Measurements from ENCODE around the gene RERE.

Gene RERE

DNA sequence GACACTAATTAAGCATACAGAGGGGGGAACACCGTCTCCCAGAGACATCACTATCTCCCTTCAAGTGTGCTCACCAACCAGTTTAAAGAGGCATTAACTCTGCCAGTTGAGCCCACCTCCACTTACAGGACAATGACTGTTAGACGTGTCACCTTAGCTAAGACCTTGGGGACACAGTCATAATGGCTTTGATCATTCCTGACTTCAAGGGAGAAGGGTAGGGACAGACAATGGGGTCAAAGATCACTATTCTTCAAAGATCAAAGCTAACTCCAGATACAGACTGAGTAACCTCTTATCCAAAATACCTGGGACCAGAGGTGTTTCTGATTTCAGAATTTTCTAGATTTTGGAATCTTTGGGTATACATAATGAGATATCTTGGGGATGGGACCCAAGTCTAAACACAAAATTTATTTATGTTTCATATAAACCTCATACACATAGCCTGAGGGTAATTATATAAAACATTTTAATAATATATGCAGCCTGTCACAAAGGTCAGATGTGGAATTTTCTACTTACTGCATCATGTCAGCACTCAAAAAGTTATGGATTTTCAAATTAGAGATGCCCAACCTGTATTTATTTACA, 253.4 kb downstream of the RERE start:
- DNase-seq = no peak

DNA sequence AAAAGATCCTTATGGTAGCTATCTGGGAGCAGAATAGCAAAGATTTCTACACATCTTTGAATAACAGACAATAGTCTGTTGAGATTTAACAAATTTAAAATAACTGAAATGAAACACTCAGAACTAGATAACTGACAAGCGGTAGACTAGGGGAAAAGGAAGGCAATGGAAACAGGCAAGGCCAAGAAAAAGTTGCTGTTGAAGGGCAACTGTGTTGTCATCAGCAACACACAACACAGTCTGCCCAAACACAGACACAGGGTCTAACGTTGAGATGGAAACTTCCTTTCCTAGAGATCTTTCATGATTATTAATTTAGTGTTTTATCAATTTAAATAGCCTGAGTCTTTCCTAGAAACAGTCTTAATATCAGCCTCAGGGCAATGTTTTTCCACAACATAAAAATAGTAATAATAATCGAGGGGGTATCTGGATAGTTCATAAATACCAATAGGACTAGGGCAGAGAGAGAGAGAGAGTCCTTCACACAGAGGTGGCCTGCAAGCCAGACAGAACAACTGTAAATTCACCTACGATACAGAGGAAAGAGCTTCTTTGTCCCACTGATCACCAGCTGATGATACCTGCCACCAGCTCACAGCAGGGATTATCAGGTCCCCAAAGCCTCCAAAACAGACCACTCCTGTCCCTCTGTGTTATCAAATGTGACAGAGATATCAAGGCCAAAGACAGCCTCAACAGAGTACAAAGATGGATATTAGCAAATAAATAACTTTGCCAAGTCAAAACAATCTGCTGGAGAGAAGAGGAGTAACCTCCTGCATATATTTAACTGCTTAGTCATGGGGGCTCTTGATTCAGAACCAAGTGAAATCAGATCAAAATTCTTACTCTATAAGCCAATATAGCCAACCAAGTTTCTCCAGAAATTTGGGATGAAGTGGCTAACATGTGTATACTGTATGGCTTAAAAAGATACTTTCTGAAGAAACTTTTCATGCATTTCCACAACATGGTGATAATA, 254.3 kb downstream of the RERE start:
- no peak for DNase-seq

DNA sequence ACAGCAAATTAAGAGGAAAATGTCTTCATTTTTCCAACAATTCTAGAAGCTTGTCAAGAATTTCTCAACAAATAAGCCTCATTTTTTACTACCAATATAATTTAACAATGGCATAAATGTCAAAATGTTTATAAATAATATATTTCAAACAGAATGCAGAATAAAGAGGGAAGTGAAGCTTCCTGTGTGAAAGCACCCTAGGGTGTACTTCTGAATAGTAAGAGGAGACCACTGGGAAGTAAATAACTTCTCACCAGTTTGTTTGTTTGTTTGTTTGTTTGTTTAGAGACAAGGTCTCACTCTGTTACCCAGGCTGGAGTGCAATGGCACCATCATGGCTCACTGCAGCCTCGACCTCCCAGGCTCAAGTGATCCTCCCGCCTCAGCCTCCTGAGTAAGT, 255.2 kb downstream of the RERE start:
- DNase-seq = no peak

DNA sequence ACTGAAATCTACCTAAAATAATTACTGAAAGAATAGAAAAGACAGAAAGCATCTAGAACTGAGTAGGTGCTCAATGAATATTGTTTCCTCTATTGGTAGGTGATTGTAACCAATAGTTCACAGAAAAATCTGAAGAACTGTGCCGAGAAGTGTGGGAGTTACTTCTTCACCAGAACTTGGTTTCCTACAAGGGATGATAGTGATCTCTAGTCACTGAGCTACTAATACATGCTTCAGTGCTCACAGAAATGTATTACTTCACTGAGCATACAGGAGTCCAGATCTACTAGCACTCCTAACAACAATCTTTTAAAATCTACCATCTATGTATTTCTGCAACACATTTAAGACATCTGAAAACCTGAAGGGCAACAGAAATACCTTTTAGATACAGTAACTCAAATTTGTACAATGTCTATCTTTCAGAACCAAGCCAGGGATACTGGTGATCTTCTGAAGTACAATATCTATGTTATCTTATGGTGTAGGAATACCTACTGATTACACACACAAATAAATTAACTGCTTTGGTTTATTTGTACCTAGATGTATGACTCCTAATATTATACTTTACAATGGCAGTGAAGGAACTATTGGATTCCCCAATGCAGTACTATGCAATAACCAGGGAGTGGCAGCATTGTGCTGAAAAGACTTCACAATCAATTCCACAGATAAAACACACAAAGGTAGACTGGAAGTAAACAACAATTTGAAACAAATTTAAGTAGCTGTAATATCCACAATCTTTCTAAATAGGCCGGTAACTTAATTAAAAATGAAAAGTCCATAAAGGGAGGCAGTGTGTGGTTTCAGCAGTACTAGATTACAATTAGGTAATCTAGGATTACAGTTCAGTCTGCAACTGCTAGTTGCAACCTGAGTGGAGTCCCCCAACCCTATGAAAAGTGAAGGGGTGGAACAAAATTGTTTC, 256.6 kb downstream of the RERE start:
- DNase-seq = no peak

DNA sequence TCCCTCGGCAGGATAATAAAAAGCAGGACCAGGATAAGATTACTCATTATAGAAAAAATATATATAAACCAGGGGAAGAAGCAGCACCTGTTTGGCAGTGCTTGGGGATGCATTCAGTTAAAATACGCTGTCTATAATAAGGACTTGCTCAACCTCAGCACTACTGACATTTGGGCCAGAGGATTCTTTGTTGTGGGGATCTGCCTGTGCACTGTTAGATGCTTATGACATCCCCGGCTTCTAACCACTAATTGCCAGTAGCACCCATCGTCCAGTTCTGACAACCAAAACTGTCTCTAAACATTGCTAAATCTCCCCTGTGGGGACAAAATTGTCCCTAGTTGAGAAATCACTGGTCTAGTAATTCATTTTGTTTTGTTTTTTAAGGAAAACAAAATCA, 257.4 kb downstream of the RERE start:
- DNase-seq = no peak

DNA sequence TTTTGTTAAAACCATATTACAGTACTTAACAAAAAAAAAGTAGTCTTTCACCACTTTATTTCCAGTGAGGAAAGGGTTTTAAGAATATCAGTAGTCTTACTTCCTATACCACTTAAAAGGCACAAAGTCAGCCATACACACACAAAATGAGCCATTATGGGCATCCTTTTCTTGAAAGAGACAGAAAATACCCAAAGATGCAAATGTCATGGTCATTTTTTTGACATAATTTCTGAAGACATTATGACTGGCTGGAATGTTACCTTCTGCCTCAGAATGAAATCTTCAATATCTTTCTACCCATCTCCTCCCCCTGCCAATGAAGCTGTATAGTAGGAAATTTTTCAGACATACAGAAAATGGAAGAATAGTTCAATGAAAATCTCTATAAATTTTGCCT, 261.9 kb downstream of the RERE start:
- no peak for DNase-seq

DNA sequence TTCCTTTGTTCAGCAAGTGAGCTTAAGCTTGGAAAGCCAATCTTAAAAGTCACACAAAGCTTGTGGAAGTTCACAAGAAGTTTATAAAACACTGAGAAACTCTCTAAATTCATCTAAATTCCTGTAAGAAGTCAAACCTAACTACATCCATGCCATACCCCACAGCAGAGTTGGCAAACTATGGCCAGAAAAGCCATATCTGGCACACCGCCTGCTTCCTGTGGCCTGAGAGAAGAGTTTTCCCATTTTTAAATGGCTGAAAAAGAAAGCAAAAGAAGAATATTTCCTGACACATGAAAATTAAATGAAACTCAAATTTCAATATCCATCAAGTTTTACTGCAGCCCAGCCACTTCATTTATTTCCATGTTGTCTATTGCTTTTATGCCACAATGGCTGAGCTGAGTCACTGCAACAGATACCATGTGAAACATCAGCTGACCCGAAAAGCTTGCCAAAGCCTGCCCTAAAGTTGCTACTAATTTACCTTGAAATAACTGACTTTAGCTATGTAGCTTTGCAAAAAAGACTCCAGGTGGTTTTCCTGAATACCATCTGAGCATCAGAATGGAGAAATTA, 262.4 kb downstream of the RERE start:
- DNase-seq = no peak

DNA sequence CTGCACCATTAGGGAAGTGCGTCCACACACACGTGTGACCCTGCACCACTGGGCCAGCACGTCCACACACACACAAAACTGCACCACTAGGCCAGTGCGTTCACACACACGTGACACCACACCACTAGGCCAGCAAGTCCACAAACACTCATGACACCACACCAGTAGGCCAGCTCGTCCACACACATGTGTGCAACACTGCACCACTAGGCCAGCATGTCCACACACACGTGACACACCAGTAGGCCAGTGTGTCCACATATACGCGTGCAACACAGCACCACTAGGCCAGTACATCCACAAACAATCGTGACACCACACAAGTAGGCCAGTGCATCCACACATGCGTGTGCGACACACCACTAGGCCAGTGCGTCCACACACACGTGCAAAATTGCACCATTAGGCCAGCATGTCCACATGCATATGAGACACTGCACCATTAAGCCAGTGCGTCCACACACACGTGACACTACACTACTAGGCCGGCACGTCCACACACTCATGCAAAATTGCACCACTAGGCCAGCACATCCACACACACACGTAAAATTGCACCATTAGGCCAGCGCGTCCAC, 264.5 kb downstream of the RERE start:
- no peak for DNase-seq

DNA sequence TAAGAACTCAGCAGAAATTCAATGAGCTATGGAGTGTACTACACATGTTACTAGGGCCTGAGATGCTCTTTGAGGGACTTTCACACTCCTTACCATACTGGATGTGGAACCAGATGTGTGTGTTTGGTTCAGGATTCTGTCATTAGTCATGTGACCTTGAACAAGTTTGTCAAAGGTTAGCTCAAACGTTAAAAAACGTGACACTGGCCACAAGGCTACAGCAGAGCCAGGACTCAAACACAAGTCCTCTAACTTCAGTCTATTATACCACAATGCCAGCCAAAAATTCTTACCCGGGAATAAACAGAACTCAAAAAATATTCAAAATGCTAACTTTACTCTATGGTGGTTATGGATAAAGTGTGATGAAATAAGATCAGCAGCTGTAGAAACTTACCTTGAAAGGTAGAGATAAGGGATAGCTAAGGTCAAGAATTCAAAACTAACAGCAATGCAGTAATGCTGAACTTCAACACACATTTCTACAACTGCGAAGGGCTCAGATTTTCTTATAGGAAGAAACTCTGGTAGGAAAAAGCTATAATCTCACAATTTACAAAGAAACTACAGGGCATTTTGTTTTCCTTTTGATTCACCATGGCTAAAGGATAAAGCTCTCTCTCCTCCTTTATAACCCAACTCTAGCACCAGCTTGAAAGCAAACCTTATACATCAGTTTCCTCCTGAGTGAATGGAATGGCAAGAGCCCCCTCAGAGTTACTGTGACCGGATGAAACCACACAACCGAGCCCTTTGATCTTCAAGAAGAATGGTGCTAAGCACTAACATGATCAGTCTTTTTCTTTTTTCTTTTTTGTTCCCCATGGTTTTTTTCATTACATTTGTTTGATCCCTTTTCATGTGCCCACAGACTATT, 265.6 kb downstream of the RERE start:
- DNase-seq = no peak

DNA sequence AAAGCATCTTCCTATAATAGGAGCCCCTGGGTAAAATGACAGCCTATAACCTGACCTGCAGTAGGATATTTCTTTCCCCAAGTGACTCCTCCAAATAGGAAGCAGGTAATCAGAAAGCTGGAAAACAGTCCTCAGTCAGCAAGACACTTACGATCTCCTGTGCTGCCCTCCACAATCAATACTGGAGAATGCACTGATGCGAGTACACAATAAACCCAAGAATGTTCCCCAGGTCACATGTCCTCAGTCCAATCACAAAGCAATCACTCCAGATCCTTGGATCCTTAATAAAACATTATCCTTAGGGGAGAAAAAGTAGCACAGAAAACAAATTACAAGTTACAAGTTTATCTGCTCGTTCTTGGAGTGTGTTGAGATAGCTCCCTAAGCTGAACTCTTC, 266.4 kb downstream of the RERE start:
- no peak for DNase-seq

DNA sequence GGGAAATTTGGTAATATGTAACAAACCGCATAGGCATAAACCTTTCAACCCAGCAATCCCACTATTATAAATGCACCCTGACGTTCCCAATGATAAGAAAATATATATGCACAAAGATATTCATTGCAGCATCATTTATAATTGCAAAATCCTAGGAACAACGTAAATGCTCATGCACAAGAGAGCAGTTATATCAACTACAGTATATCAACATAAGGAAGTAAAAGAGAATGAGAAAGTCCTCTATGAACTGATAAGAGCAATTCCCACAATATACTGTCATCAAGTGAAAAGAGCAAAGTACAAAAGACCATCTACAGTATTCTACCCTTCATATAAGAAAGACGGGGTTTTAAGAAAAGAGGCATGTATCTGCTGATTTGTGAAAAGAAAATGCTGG, 269.6 kb downstream of the RERE start:
- no peak for DNase-seq

DNA sequence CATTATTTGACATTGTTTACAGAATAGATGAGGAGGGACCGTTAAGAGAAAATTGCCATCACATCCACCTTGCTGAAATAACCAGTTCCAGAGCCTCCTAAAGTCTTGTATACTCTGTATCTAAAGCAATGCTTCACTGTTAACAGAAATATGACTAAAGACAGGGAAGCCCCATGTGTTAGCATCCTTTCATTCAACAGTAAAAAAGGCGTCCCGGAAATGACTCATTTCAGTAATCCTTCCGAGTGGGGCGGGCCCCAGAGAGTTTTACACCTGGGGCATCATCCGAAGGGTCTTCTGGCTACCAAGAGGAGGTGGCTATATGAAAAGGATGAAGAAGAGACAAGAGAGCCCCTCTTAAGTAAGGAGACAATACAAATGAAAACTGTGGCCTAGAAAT, 272.4 kb downstream of the RERE start:
- DNase-seq = no peak

DNA sequence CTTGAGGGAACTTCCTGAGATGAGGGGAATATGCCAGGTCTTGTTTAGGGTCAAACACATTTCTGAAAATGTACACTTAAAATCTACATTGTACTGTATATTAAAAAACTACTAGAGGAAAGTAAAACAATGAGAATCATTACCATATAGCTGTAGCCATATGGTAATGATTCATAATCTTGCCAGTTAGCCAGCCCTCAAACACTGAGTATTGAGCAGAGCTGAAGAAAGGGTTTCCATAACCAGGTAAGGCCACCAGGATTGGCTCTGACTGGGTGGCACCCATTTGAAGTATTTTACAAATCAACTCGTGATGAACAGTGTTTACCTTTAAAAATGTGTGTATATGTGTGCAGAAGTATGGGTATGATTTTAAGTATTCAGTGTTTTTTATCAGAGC, 272.8 kb downstream of the RERE start:
- no peak for DNase-seq

DNA sequence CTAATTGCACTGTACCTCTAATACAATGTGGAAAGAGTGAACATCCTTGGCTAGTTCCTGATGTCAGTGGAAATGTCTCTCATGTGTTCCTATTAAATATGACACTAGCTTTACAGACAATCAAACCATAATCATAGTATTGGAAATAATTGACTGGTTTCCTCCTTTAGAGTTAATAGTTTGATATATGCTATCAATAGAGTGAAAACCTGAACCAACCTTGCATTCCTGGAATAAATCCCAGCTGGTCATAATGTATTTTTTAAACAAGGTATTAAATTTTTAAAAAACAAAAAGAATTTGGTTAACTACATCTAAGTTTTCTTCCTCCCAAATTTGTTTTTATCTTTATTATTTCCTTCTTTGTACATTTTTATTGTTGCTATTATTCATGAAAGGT, 273.5 kb downstream of the RERE start:
- no peak for DNase-seq

DNA sequence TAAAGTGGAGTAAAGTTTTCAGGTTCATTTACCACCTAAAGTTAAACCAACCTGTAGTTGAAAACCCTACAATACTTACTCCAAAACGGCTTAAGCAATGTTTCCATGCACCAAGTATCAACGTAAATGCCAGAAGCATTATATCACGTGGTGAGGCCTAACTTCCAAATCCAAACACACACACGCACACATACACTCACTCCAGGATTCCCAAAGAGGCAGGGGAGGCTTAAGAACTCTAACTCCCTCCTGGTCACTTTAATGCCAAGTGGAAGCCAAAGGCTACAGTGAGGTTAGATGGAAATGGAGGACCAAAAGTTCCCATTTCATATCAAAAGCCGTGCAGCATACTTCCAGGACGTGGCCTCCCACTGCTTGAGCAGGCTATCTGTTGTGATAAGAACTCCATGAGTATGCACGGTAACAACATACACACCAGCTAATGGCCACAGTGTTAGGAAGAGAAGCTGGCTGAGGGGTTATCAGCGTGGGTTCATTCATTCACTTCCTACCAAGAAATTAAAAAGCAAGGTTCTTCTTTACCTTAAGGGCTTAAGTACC, 275.4 kb downstream of the RERE start:
- DNase-seq = no peak

DNA sequence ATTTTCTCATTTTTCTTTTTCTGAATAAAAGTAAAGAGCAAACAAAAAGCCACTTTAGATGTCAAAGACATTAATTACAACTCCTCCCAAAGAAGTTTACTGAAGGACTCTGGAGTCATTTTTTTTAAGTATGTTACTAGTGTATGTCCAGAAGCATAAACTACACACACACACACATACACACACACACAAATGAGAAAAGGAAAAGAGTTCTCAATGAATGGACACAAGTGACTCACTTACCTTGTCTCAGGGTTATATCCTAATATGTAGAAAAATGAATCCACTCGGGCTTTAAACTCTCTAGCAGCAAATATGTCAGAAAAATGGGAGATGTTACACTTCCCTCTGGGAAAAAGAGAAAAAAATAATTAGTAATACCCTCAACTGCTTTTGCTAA, 276.5 kb downstream of the RERE start:
- DNase-seq = no peak

DNA sequence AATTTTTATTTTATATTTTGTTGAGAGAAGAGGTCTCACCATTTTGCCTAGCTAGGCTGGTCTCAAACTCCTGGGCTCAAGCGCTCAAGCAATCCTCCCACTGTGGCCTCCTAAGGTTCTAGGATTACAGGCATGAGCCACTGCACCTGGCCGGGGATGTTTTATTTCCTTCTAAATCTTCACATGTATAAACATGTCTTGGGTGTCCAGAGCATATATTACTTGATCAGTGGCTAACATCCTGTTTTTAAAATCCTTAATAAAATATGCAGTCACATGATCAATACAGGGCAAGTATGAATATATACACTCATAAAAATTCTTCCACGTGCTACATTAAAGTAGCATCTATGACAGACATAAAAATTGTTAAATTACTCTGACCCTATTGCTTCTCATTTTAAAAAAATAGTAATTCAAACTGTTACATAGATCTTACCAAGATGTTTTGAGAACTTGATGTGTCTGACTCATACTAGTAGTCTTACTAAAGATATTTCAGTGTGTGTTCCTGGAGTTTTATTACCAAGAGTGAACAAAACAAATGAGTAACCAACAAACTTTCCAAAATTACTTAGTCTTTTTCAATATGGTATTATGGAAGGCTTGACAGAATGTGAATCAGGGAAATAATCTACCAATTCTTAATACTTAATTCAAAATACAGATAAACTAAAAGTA, 277.0 kb downstream of the RERE start:
- no peak for DNase-seq

DNA sequence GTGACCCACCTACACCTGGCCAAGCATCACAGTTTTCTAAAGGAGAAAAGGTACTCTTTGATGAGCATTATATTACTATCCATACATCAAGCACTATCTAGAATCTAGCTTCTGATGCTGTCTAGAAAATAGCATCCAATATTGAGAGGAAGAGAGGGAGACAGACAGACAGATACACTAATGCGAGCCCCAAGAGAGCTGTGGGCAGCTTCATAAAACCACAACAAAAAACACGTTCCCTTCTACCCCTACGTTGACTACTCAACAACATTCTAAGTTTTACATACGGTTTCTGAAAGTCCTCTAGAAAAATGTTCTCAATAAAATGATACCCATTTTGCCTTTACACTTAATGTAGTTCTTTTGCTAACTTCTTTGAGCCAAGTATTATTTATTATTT, 277.8 kb downstream of the RERE start:
- DNase-seq = no peak

DNA sequence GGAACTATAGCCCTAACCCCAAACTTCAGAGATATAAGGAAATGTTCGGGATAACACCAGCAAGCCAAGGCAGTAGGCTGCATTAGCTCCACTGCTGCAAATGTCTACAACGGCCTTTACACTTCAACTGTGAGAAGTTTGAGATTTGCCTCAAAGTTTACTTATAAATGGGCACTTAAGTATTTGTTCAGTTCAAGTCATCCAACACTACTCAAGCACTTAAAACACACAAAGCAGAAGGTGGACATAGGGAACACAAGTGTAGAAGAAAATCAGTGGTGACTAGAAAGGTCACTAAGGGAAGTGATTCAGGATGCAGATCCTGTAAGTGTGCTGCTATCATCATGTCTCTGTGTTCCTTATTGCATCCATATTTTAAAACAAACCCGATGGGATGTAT, 278.9 kb downstream of the RERE start:
- DNase-seq = no peak

DNA sequence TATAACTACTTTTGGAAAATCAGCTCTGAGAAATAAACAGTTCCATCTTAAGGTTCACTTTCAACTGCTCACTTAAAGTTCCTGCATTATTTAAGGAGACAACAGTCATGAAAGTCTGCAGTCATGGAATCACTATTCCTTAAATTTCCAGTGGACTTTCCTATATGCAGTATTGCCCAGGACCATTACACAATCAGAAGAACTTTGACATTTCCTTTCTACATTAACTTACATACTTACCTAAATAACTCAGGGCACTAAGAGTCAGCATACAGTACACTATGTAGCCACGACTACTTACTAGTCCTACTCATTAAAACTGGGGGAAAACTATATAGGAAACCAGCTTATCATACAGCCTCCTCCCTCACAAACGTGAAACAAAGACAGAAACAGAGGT, 279.4 kb downstream of the RERE start:
- DNase-seq = no peak

DNA sequence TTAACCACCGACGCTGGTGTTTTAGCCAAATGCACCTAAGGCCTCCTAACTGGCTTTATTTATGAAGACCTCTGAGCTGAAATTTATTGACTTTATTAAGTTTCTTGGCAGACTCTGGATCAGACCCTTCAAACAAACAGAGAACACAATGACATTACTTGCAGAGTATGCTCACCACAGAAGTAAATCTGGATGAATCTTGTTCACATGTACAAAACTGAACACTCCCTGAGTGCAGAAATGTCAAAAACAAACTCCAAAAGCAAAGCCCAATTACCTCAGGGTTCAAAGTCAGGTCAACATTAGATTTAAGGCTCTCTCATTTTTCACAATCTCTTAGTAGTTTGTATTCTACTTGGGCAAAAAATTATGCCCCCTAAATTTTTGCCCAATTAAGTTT, 280.9 kb downstream of the RERE start:
- no peak for DNase-seq
